WTC11 (cell line): Measurements from ENCODE around the gene MTMR4.

Experiments
- ATF1 ChIP-seq: sonication (generic); formaldehyde crosslinking; IDR thresholded peaks from 2 replicates; pipeline ENCODE4 v1.8.1; 2023; ENCODE audit warnings: mild to moderate bottlenecking, moderate library complexity, missing genetic modification reagents
- E2F4 ChIP-seq: sonication (generic); formaldehyde crosslinking; IDR thresholded peaks from 2 replicates; pipeline ENCODE4 v1.8.1; 2022; ENCODE audit warnings: low read depth, mild to moderate bottlenecking, moderate library complexity, missing genetic modification reagents, borderline replicate concordance
- GTF2I ChIP-seq: fragments of 250-450 bp; sonication (Bioruptor Pico); conservative IDR thresholded peaks from 2 replicates; pipeline ENCODE4 v1.4.0; 2021; ENCODE audit warnings: mild to moderate bottlenecking
- NFATC4 ChIP-seq: fragments of 250-450 bp; sonication (Bioruptor Pico); IDR thresholded peaks from 2 replicates; pipeline ENCODE4 v1.9.0; 2021; ENCODE audit warnings: mild to moderate bottlenecking
- NFYB ChIP-seq: sonication (generic); formaldehyde crosslinking; conservative IDR thresholded peaks from 2 replicates; pipeline ENCODE4 v1.8.0; 2022; ENCODE audit warnings: low read depth, missing genetic modification reagents
- TCF7 ChIP-seq: sonication (generic); formaldehyde crosslinking; IDR thresholded peaks from 2 replicates; pipeline ENCODE4 v1.8.0; 2022; ENCODE audit warnings: mild to moderate bottlenecking, low read depth, missing genetic modification reagents, moderate library complexity
- TEAD4 ChIP-seq: sonication (generic); formaldehyde crosslinking; IDR thresholded peaks from 2 replicates; pipeline ENCODE4 v1.8.0; 2022; ENCODE audit warnings: mild to moderate bottlenecking, missing genetic modification reagents
- ZNF317 ChIP-seq: sonication (generic); formaldehyde crosslinking; IDR thresholded peaks from 2 replicates; pipeline ENCODE4 v1.8.1; 2023; ENCODE audit warnings: low read depth, mild to moderate bottlenecking, moderate library complexity, missing genetic modification reagents, borderline replicate concordance
- ZNF416 ChIP-seq: fragments of 250-450 bp; sonication (Bioruptor Pico); IDR thresholded peaks from 2 replicates; pipeline ENCODE4 v1.9.0; 2021; ENCODE audit warnings: mild to moderate bottlenecking, inconsistent platforms
- TF ChIP-seq, protein P1 (sequence below): sonication (generic); formaldehyde crosslinking; conservative IDR thresholded peaks from 2 replicates; pipeline ENCODE4 v1.8.1; 2022; ENCODE audit warnings: mild to moderate bottlenecking, missing genetic modification reagents
- TF ChIP-seq, protein P2 (sequence below): fragments of 200-600 bp; IDR thresholded peaks from 2 replicates; pipeline ENCODE4 v1.8.0; 2022; ENCODE audit warnings: antibody characterized with exemption
- TF ChIP-seq, protein P3 (sequence below): sonication (generic); formaldehyde crosslinking; IDR thresholded peaks from 2 replicates; pipeline ENCODE4 v1.8.0; 2022; ENCODE audit warnings: mild to moderate bottlenecking, missing genetic modification reagents

- TF ChIP-seq, protein P1, sequence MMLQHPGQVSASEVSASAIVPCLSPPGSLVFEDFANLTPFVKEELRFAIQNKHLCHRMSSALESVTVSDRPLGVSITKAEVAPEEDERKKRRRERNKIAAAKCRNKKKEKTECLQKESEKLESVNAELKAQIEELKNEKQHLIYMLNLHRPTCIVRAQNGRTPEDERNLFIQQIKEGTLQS (CRISPR knock-in tag) = no peak
- TF ChIP-seq, protein P2, sequence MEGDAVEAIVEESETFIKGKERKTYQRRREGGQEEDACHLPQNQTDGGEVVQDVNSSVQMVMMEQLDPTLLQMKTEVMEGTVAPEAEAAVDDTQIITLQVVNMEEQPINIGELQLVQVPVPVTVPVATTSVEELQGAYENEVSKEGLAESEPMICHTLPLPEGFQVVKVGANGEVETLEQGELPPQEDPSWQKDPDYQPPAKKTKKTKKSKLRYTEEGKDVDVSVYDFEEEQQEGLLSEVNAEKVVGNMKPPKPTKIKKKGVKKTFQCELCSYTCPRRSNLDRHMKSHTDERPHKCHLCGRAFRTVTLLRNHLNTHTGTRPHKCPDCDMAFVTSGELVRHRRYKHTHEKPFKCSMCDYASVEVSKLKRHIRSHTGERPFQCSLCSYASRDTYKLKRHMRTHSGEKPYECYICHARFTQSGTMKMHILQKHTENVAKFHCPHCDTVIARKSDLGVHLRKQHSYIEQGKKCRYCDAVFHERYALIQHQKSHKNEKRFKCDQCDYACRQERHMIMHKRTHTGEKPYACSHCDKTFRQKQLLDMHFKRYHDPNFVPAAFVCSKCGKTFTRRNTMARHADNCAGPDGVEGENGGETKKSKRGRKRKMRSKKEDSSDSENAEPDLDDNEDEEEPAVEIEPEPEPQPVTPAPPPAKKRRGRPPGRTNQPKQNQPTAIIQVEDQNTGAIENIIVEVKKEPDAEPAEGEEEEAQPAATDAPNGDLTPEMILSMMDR = no peak
- no peak for TF ChIP-seq NFATC4
- no peak for TF ChIP-seq TEAD4 (CRISPR knock-in tag)
- no peak for TF ChIP-seq ATF1 (CRISPR knock-in tag)
- no peak for TF ChIP-seq GTF2I
- TF ChIP-seq E2F4 (CRISPR knock-in tag) = no peak
- no peak for TF ChIP-seq TCF7
- no peak for TF ChIP-seq NFYB (CRISPR knock-in tag)
- TF ChIP-seq, protein P3, sequence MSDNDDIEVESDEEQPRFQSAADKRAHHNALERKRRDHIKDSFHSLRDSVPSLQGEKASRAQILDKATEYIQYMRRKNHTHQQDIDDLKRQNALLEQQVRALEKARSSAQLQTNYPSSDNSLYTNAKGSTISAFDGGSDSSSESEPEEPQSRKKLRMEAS (CRISPR knock-in tag) = no peak
- TF ChIP-seq ZNF317 (CRISPR knock-in tag) = no peak
- no peak for TF ChIP-seq ZNF416 (CRISPR knock-in tag)
Observed at GRCh38 chr17:58531661-58532554, 17.5 kb upstream of the MTMR4 start.
